Smooth muscle cell (in vitro differentiated cells): ENCODE results near the gene DENND11. TPM values are rescaled to one million over a fixed set of nuclear protein-coding genes. Genes with fewer than 3 reads are reported as not detected.

Experiments
- DNase-seq: peaks from one replicate; lab custom pipeline; 2025; ENCODE audit not compliant: unreplicated experiment; lab: John Stamatoyannopoulos, UW
- H2AFZ ChIP-seq: fragments of 200-600 bp; sonication (generic); 2 replicates; pipeline ENCODE4 v1.6.0; 2016; ENCODE audit warnings: antibody characterized with exemption, low read depth, mild to moderate bottlenecking
- H3F3A ChIP-seq: fragments of 200-600 bp; sonication (generic); 2 replicates; pipeline ENCODE4 v1.6.0; 2017; ENCODE audit warnings: antibody characterized with exemption, low read depth
- H3K27ac ChIP-seq: fragments of 200-600 bp; sonication (generic); 2 replicates; pipeline ENCODE4 v1.5.1; 2016; ENCODE audit warnings: low read depth, mild to moderate bottlenecking
- H3K27me3 ChIP-seq: fragments of 200-600 bp; sonication (generic); 2 replicates; pipeline ENCODE4 v1.6.1; 2016; ENCODE audit warnings: low read depth, mild to moderate bottlenecking
- H3K36me3 ChIP-seq: fragments of 200-600 bp; sonication (generic); 2 replicates; pipeline ENCODE4 v1.5.1; 2016; ENCODE audit warnings: low read depth
- H3K4me1 ChIP-seq: fragments of 200-600 bp; sonication (generic); 2 replicates; pipeline ENCODE4 v1.5.1; 2016; ENCODE audit warnings: low read depth
- H3K4me2 ChIP-seq: fragments of 200-600 bp; sonication (generic); 2 replicates; pipeline ENCODE4 v1.6.0; 2016; ENCODE audit warnings: mild to moderate bottlenecking
- H3K4me3 ChIP-seq: fragments of 200-600 bp; sonication (generic); 2 replicates; pipeline ENCODE4 v1.5.1; 2016; ENCODE audit warnings: mild to moderate bottlenecking
- H3K79me2 ChIP-seq: fragments of 200-600 bp; sonication (generic); 2 replicates; pipeline ENCODE4 v1.6.0; 2016; ENCODE audit warnings: low read depth, mild to moderate bottlenecking
- H3K9ac ChIP-seq: fragments of 200-600 bp; sonication (generic); 2 replicates; pipeline ENCODE4 v1.6.0; 2016; ENCODE audit warnings: low read depth
- H3K9me3 ChIP-seq: fragments of 200-600 bp; sonication (generic); replicated peaks from 2 replicates; pipeline ENCODE4 v1.5.1; 2016; ENCODE audit warnings: low read depth
- H4K20me1 ChIP-seq: fragments of 200-600 bp; sonication (generic); 2 replicates; pipeline ENCODE4 v1.6.0; 2016; ENCODE audit warnings: low read depth
- CTCF ChIP-seq: fragments of 200-600 bp; sonication (generic); IDR thresholded peaks from 2 replicates; pipeline ENCODE4 v1.5.1; 2017; ENCODE audit warnings: borderline replicate concordance, mild to moderate bottlenecking, antibody characterized with exemption; ENCODE audit not compliant: insufficient read depth, poor library complexity, severe bottlenecking
- WGBS: methylation state at CpG from one replicate; pipeline ENCODE4 v1.1.7; 2016; ENCODE audit warnings: low lambda C conversion rate; 5-methylcytosine and 5-hydroxymethylcytosine counted together
- polyA plus RNA-seq: library from polyadenylated mRNA; unstranded; fragments of >200 nt; fragmentation: Nextera tagmentation; extraction: Ambion mirVana; gene quantifications from 2 replicates; pipeline ENCODE4 v1.2.1, GENCODE V29; 2016
- total RNA-seq: library from RNA; depleted of rRNA; stranded (reverse); fragments of >200 nt; gene quantifications from 2 replicates; pipeline ENCODE4 v1.2.3, GENCODE V29; 2014

DENND11 gene
- total and polyA plus RNA-seq, 2 experiments from 2014 or later, result 3.2 to 9.3 TPM

GRCh38 chr7:141688043-141688442 lies 13.9 kb downstream of the DENND11 start:
- no peak for TF ChIP-seq CTCF
- no peak for DNase-seq
- H3K4me2 ChIP-seq, result no peak overlapping the region
- no peak overlapping the region for H2AFZ ChIP-seq
- no peaks in the 10 kb centered on the region for H3K4me1 ChIP-seq
- no peak overlapping the region for H3K4me3 ChIP-seq
- H3K27me3 ChIP-seq, result no peaks in the 10 kb centered on the region
- H3K9ac ChIP-seq, result no peak overlapping the region
- no peaks in the 10 kb centered on the region for H3F3A ChIP-seq
- peaks cover 6% of the 10 kb centered on the region for H3K79me2 ChIP-seq
- H3K27ac ChIP-seq, result no peak overlapping the region
- no peaks in the 10 kb centered on the region for H3K36me3 ChIP-seq
- peaks cover 30% of the 10 kb centered on the region for H4K20me1 ChIP-seq
- 97% methylated on average over 5 of the region's 5 CpGs for WGBS
- H3K9me3 ChIP-seq, result no peaks in the 10 kb centered on the region

GRCh38 chr7:141686670-141687069 lies 15.3 kb downstream of the DENND11 start:
- no peak overlapping the region for H3K4me2 ChIP-seq
- no peaks in the 10 kb centered on the region for H3K4me1 ChIP-seq
- no peaks in the 10 kb centered on the region for H3K79me2 ChIP-seq
- 58% methylated on average over 6 of the region's 6 CpGs for WGBS
- TF ChIP-seq CTCF, result no peak
- DNase-seq, result no peak
- H3F3A ChIP-seq, result no peaks in the 10 kb centered on the region
- no peak overlapping the region for H3K27ac ChIP-seq
- no peaks in the 10 kb centered on the region for H3K9me3 ChIP-seq
- no peak overlapping the region for H2AFZ ChIP-seq
- H3K36me3 ChIP-seq, result no peaks in the 10 kb centered on the region
- no peak overlapping the region for H3K9ac ChIP-seq
- H3K4me3 ChIP-seq, result no peak overlapping the region
- H3K27me3 ChIP-seq, result no peaks in the 10 kb centered on the region
- peaks cover 18% of the 10 kb centered on the region for H4K20me1 ChIP-seq

- 93% methylated on average over 3 of the region's 3 CpGs for WGBS
Measured at GRCh38 chr7:141686074-141686473, 15.9 kb downstream of the DENND11 start.

More at GRCh38 chr7:141686074-141686473, 15.9 kb downstream of the DENND11 start:
- Histone ChIP-seq H2AFZ (no peak overlapping the region), H3K27ac (no peak overlapping the region), H3K79me2 (no peaks in the 10 kb centered on the region), H3K9ac (no peak overlapping the region), H3K36me3 (no peaks in the 10 kb centered on the region), H3K4me1 (no peaks in the 10 kb centered on the region), H4K20me1 (peaks cover 12% of the 10 kb centered on the region), H3K27me3 (no peaks in the 10 kb centered on the region), H3K4me2 (no peak overlapping the region), H3K4me3 (no peak overlapping the region), H3F3A (no peaks in the 10 kb centered on the region), H3K9me3 (no peaks in the 10 kb centered on the region)
- no peak for TF ChIP-seq CTCF
- DNase-seq, result no peak
